ENCODE measurements around the gene PTPRK. TPM values are rescaled to one million over a fixed set of nuclear protein-coding genes. Genes with fewer than 3 reads are reported as not detected.

Gene PTPRK
- total and polyA plus RNA-seq, 2 experiments from 2014 or later = 26.9 to 56.4 TPM

GRCh38 chr6:128099571-128100197, 420.7 kb downstream of the PTPRK start (continued):
- TF ChIP-seq ZNF331 (CRISPR knock-in tag; IDR thresholded peaks at IDR 0.05; ENCODE audit: low read depth) (no peak), EZH2phosphoT487 (IDR thresholded peaks at IDR 0.05; ENCODE audit: unreplicated experiment) (no peak), CREB1 (CRISPR knock-in tag; IDR thresholded peaks at IDR 0.05; ENCODE audit: low read depth) (no peak), ETS1 (IDR thresholded peaks at IDR 0.05) (no peak), CTCF (conservative IDR thresholded peaks at IDR 0.05; ENCODE audit: low read depth in 2 of 2) (no peak), EZH2 (IDR thresholded peaks at IDR 0.05; ENCODE audit: low read depth, unreplicated experiment) (no peak), STAT1 (IDR thresholded peaks at IDR 0.05; ENCODE audit: unreplicated experiment) (no peak), JUNB (IDR thresholded peaks at IDR 0.05; ENCODE audit: unreplicated experiment) (no peak), ZNF114 (CRISPR knock-in tag; IDR thresholded peaks at IDR 0.05) (no peak), REST (IDR thresholded peaks at IDR 0.05; ENCODE audit: unreplicated experiment) (no peak)

- H3K27ac Mint-ChIP-seq = peak overlapping the region; percentile 72
- H3K27ac ChIP-seq (ENCODE audit: low read depth) = no peak overlapping the region
- no peaks in the 10 kb centered on the region for H3K79me2 ChIP-seq (replicated peaks; ENCODE audit: insufficient read depth)
- H3K4me2 ChIP-seq = no peak overlapping the region
- no peaks in the 10 kb centered on the region for H3K27me3 ChIP-seq (ENCODE audit: insufficient read depth)
- no peaks in the 10 kb centered on the region for H3K9me2 ChIP-seq (ENCODE audit: insufficient read depth)
- no peak overlapping the region for H2AFZ ChIP-seq
- ATAC-seq (no peak), DNase-seq (ENCODE audit: low spot score) (no peak)
- peaks cover 16% of the 10 kb centered on the region for H3K4me1 Mint-ChIP-seq
- H3K4me1 ChIP-seq (ENCODE audit: insufficient read depth) = peaks cover 10% of the 10 kb centered on the region; the same call in 1 of the 2 replicates
- H3K4me3 Mint-ChIP-seq = no peak overlapping the region
- no peaks in the 10 kb centered on the region for H3F3A ChIP-seq (replicated peaks; ENCODE audit: low read depth)
- no peaks in the 10 kb centered on the region for H3K9me3 Mint-ChIP-seq
- no peaks in the 10 kb centered on the region for H4K20me1 ChIP-seq (replicated peaks; ENCODE audit: insufficient read depth)
- H3K36me3 ChIP-seq (ENCODE audit: insufficient read depth) = no peaks in the 10 kb centered on the region
- no peak overlapping the region for H3K4me3 ChIP-seq
- no peaks in the 10 kb centered on the region for H3K36me3 Mint-ChIP-seq (ENCODE audit: low read depth)
- H3K27me3 Mint-ChIP-seq (ENCODE audit: insufficient read depth, low read depth, poor library complexity) = no peaks in the 10 kb centered on the region
- no peak for TF ChIP-seq CTCF (conservative IDR thresholded peaks at IDR 0.05; ENCODE audit: low read depth in 2 of 2)
- no peak for TF ChIP-seq JUNB (IDR thresholded peaks at IDR 0.05; ENCODE audit: unreplicated experiment)
- no peak for TF ChIP-seq NANOG (IDR thresholded peaks at IDR 0.05; ENCODE audit: borderline replicate concordance)
- no peak for TF ChIP-seq ZNF114 (CRISPR knock-in tag; IDR thresholded peaks at IDR 0.05)
- no peak for TF ChIP-seq CREB1 (CRISPR knock-in tag; IDR thresholded peaks at IDR 0.05; ENCODE audit: low read depth)
- TF ChIP-seq EZH2 (IDR thresholded peaks at IDR 0.05; ENCODE audit: low read depth, unreplicated experiment) = no peak
Measured at GRCh38 chr6:128098000-128098581, 422.3 kb downstream of the PTPRK start.
